ENCODE data around the gene XIRP2.
"Not testable (repeated sequence)": the region's sequence is repeated elsewhere in the genome, so short reads cannot be mapped to it uniquely, and the experiment has no call there.

DNA sequence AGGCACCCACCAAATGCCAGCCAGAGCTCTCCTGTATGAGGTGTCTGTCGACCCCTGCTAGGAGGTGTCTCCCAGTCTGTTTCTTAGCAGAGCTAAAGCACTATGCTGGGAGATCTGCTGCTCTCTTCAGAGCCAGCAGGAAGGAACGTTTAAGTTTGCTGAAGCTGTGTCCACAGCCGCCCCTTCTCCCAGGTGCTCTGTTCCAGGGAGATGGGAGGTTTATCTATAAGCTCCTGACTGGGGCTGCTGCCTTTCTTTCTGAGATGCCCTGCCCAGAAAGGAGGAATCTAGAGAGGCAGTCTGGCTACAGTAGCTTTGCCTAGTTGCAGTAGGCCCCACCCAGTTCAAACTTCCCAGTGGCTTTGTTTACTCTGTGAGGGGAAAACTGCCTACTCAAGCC lies 210.7 kb downstream of the XIRP2 start:
- not testable (repeated sequence) for TF ChIP-seq POLR2A (IDR thresholded peaks at IDR 0.05; ENCODE audit: low read depth, low read length); CEBPB (IDR thresholded peaks at IDR 0.05; ENCODE audit: borderline replicate concordance in 1 of 2, low read depth in 2 of 2, low read length in 2 of 2); JUND (IDR thresholded peaks at IDR 0.05; ENCODE audit: low read depth, low read length); POLR2AphosphoS5 (IDR thresholded peaks at IDR 0.05; ENCODE audit: low read length); SP1 (IDR thresholded peaks at IDR 0.05; ENCODE audit: low read depth, low read length); TCF7 (IDR thresholded peaks at IDR 0.05; ENCODE audit: borderline replicate concordance)
- TF ChIP-seq, protein P1, sequence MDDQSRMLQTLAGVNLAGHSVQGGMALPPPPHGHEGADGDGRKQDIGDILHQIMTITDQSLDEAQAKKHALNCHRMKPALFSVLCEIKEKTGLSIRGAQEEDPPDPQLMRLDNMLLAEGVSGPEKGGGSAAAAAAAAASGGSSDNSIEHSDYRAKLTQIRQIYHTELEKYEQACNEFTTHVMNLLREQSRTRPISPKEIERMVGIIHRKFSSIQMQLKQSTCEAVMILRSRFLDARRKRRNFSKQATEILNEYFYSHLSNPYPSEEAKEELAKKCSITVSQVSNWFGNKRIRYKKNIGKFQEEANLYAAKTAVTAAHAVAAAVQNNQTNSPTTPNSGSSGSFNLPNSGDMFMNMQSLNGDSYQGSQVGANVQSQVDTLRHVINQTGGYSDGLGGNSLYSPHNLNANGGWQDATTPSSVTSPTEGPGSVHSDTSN (IDR thresholded peaks at IDR 0.05; ENCODE audit: insufficient replicate concordance, low read depth, low read length), result not testable (repeated sequence)
- TF ChIP-seq, protein P2, sequence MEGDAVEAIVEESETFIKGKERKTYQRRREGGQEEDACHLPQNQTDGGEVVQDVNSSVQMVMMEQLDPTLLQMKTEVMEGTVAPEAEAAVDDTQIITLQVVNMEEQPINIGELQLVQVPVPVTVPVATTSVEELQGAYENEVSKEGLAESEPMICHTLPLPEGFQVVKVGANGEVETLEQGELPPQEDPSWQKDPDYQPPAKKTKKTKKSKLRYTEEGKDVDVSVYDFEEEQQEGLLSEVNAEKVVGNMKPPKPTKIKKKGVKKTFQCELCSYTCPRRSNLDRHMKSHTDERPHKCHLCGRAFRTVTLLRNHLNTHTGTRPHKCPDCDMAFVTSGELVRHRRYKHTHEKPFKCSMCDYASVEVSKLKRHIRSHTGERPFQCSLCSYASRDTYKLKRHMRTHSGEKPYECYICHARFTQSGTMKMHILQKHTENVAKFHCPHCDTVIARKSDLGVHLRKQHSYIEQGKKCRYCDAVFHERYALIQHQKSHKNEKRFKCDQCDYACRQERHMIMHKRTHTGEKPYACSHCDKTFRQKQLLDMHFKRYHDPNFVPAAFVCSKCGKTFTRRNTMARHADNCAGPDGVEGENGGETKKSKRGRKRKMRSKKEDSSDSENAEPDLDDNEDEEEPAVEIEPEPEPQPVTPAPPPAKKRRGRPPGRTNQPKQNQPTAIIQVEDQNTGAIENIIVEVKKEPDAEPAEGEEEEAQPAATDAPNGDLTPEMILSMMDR (IDR thresholded peaks at IDR 0.05 in 2 of 3, conservative IDR thresholded peaks at IDR 0.05 in 1 of 3; ENCODE audit: control insufficient read depth in 2 of 3, extremely low read depth in 1 of 3, insufficient read depth in 1 of 3, low read depth in 3 of 3, low read length in 3 of 3), result not testable (repeated sequence)
